Measurements from ENCODE around the gene NBAS.

NBAS gene

GRCh38 chr2:15271941-15272542 lies 289.1 kb downstream of the NBAS start:
- H3K4me3 ChIP-seq = no peak overlapping the region
- H3K9me3 ChIP-seq (ENCODE audit: low read depth, low read length) = no peaks in the 10 kb centered on the region
- peaks cover 11% of the 10 kb centered on the region for H3K36me3 ChIP-seq (ENCODE audit: insufficient read depth, low read length)
- no peak overlapping the region for H3K9ac ChIP-seq (ENCODE audit: insufficient read length)
- DNase-seq (ENCODE audit: low read depth, low spot score) = no peak
- no peak overlapping the region for H3K27ac ChIP-seq
- no peak for TF ChIP-seq EZH2 (IDR thresholded peaks at IDR 0.05)
- TF ChIP-seq FOXP2 (optimal IDR thresholded peaks at IDR 0.05; ENCODE audit: control extremely low read depth, extremely low read length, insufficient read depth) = no peak
- no peak for TF ChIP-seq POLR2AphosphoS5 (IDR thresholded peaks at IDR 0.05; ENCODE audit: borderline replicate concordance, low read depth, low read length)

DNA sequence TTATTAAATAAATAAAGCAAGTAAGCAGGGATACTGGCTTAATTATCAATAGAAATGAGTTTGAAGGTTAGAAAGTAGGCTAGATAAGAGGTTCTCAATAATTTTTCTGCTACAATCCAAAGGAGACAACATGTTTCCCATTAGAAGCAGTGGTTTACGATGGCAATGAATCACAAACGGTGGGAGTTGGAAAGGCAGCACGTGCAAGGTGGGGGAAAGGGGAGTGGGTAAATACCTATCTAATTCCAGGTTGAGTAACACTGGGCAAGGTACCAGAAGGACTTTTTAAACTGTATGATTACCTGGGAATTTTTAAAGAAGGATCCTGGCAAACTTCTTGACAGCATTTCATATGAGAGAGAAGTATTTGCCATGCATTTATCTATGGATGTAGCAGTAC lies 289.9 kb downstream of the NBAS start:
- peaks cover 11% of the 10 kb centered on the region for H3K36me3 ChIP-seq (ENCODE audit: insufficient read depth, low read length)
- TF ChIP-seq FOXP2 (optimal IDR thresholded peaks at IDR 0.05; ENCODE audit: control extremely low read depth, extremely low read length, insufficient read depth) (no peak), POLR2AphosphoS5 (IDR thresholded peaks at IDR 0.05; ENCODE audit: borderline replicate concordance, low read depth, low read length) (no peak), EZH2 (IDR thresholded peaks at IDR 0.05) (no peak)
- H3K4me3 ChIP-seq = no peak overlapping the region
- no peak for DNase-seq (ENCODE audit: low read depth, low spot score)
- H3K9ac ChIP-seq (ENCODE audit: insufficient read length) = no peak overlapping the region
- no peaks in the 10 kb centered on the region for H3K9me3 ChIP-seq (ENCODE audit: low read depth, low read length)
- H3K27ac ChIP-seq = no peak overlapping the region

- DNase-seq (ENCODE audit: low read depth, low spot score) = no peak
- no peaks in the 10 kb centered on the region for H3K36me3 ChIP-seq (ENCODE audit: insufficient read depth, low read length)
Observed at GRCh38 chr2:15269043-15269442, 292.1 kb downstream of the NBAS start.

GRCh38 chr2:15265889-15266288 lies 295.2 kb downstream of the NBAS start:
- H3K27ac ChIP-seq = no peak overlapping the region
- H3K9me3 ChIP-seq (ENCODE audit: low read depth, low read length) = no peaks in the 10 kb centered on the region
- H3K4me3 ChIP-seq = no peak overlapping the region
- H3K36me3 ChIP-seq (ENCODE audit: insufficient read depth, low read length) = no peaks in the 10 kb centered on the region
- H3K9ac ChIP-seq (ENCODE audit: insufficient read length) = no peak overlapping the region
- no peak for DNase-seq (ENCODE audit: low read depth, low spot score)
- TF ChIP-seq POLR2AphosphoS5 (IDR thresholded peaks at IDR 0.05; ENCODE audit: borderline replicate concordance, low read depth, low read length) = no peak
- TF ChIP-seq EZH2 (IDR thresholded peaks at IDR 0.05) = no peak
- no peak for TF ChIP-seq FOXP2 (optimal IDR thresholded peaks at IDR 0.05; ENCODE audit: control extremely low read depth, extremely low read length, insufficient read depth)

More at GRCh38 chr2:15269043-15269442, 292.1 kb downstream of the NBAS start:
- TF ChIP-seq FOXP2 (optimal IDR thresholded peaks at IDR 0.05; ENCODE audit: control extremely low read depth, extremely low read length, insufficient read depth) = no peak
- TF ChIP-seq EZH2 (IDR thresholded peaks at IDR 0.05) = no peak
- no peak for TF ChIP-seq POLR2AphosphoS5 (IDR thresholded peaks at IDR 0.05; ENCODE audit: borderline replicate concordance, low read depth, low read length)
- Histone ChIP-seq H3K4me3 (no peak overlapping the region), H3K9me3 (ENCODE audit: low read depth, low read length) (no peaks in the 10 kb centered on the region), H3K27ac (no peak overlapping the region), H3K9ac (ENCODE audit: insufficient read length) (no peak overlapping the region)

DNA sequence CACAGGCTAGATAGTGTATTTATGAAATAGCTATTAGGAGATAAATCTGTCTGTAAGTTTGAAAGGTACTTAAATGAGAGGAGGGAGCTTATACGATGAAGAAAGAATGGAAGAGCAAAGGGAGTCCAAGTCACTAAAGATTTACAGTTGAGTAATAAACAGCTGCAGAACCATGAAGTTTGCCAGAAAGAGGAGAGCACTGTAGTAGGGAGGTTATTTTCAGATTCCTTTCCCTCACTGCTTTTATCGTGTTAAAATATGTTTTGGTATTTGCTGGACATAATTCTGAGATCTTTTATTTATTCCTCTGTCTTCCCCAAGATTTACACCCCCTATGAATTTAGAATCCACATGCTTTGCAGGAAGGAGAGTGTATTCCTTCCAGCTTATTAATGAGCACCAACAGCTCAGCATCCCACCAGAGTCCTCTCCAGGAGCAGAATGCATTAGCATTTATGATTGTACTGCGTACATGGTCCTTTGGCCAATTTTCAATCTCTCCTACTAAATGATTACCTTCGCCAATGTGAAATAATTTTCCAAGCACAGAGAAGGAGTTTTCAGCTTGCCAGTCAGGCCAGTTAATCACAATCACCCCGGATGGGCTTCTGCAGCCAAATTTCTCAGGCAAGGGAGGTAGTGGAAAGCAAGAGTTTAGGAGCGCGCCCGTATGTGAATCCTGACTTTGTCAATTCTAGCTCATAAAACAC lies 297.0 kb downstream of the NBAS start:
- no peak for TF ChIP-seq POLR2AphosphoS5 (IDR thresholded peaks at IDR 0.05; ENCODE audit: borderline replicate concordance, low read depth, low read length)
- TF ChIP-seq FOXP2 (optimal IDR thresholded peaks at IDR 0.05; ENCODE audit: control extremely low read depth, extremely low read length, insufficient read depth) = no peak
- TF ChIP-seq EZH2 (IDR thresholded peaks at IDR 0.05) = no peak
- Histone ChIP-seq H3K9ac (ENCODE audit: insufficient read length) (no peak overlapping the region), H3K4me3 (no peak overlapping the region), H3K9me3 (ENCODE audit: low read depth, low read length) (no peaks in the 10 kb centered on the region), H3K36me3 (ENCODE audit: insufficient read depth, low read length) (no peaks in the 10 kb centered on the region), H3K27ac (no peak overlapping the region)
- DNase-seq (ENCODE audit: low read depth, low spot score) = no peak

- TF ChIP-seq EZH2 (IDR thresholded peaks at IDR 0.05) (no peak), FOXP2 (optimal IDR thresholded peaks at IDR 0.05; ENCODE audit: control extremely low read depth, extremely low read length, insufficient read depth) (no peak), POLR2AphosphoS5 (IDR thresholded peaks at IDR 0.05; ENCODE audit: borderline replicate concordance, low read depth, low read length) (no peak)
- no peak for DNase-seq (ENCODE audit: low read depth, low spot score)
- Histone ChIP-seq H3K9ac (ENCODE audit: insufficient read length) (no peak overlapping the region), H3K4me3 (no peak overlapping the region), H3K9me3 (ENCODE audit: low read depth, low read length) (no peaks in the 10 kb centered on the region), H3K27ac (no peak overlapping the region), H3K36me3 (ENCODE audit: insufficient read depth, low read length) (no peaks in the 10 kb centered on the region)
Observed at GRCh38 chr2:15262792-15263191, 298.3 kb downstream of the NBAS start.

GRCh38 chr2:15260835-15261234 lies 300.3 kb downstream of the NBAS start:
- Histone ChIP-seq H3K9me3 (ENCODE audit: low read depth, low read length) (no peaks in the 10 kb centered on the region), H3K36me3 (ENCODE audit: insufficient read depth, low read length) (no peaks in the 10 kb centered on the region), H3K4me3 (no peak overlapping the region), H3K27ac (no peak overlapping the region), H3K9ac (ENCODE audit: insufficient read length) (no peak overlapping the region)
- TF ChIP-seq POLR2AphosphoS5 (IDR thresholded peaks at IDR 0.05; ENCODE audit: borderline replicate concordance, low read depth, low read length) (no peak), FOXP2 (optimal IDR thresholded peaks at IDR 0.05; ENCODE audit: control extremely low read depth, extremely low read length, insufficient read depth) (no peak)
- no peak for DNase-seq (ENCODE audit: low read depth, low spot score)

GRCh38 chr2:15260196-15260595 lies 300.9 kb downstream of the NBAS start:
- H3K4me3 ChIP-seq = no peak overlapping the region
- TF ChIP-seq POLR2AphosphoS5 (IDR thresholded peaks at IDR 0.05; ENCODE audit: borderline replicate concordance, low read depth, low read length) = no peak
- TF ChIP-seq FOXP2 (optimal IDR thresholded peaks at IDR 0.05; ENCODE audit: control extremely low read depth, extremely low read length, insufficient read depth) = no peak
- TF ChIP-seq EZH2 (IDR thresholded peaks at IDR 0.05) = no peak

More at GRCh38 chr2:15260196-15260595, 300.9 kb downstream of the NBAS start:
- H3K9ac ChIP-seq (ENCODE audit: insufficient read length) = no peak overlapping the region
- no peaks in the 10 kb centered on the region for H3K9me3 ChIP-seq (ENCODE audit: low read depth, low read length)
- DNase-seq (ENCODE audit: low read depth, low spot score) = no peak
- H3K27ac ChIP-seq = no peak overlapping the region
- no peaks in the 10 kb centered on the region for H3K36me3 ChIP-seq (ENCODE audit: insufficient read depth, low read length)

Data from SK-N-MC (cell line).